Adrenal gland (tissue), 12 donors: Measurements from ENCODE around the gene PRPF19. TPM values are rescaled to one million over a fixed set of nuclear protein-coding genes. Genes with fewer than 3 reads are reported as not detected.

ENCODE experiments used
- DNase-seq, 7 donors: peaks; one replicate each; pipeline ENCODE4 v3.0.0-alpha.2; 2019 to 2020
- H3K27ac ChIP-seq, 5 donors: fragments of 200-600 bp; sonication (generic) in 4 of 5; 1 replicate in 3 of 5; 2 replicates in 2 of 5; pipeline versions ENCODE4 v1.5.1 to v1.8.0; 2016 to 2020; ENCODE audit warnings: mild to moderate bottlenecking in 1 of 5
- H3K27me3 ChIP-seq: fragments of 200-600 bp; 2 replicates; pipeline ENCODE4 v1.8.0; 2021
- H3K36me3 ChIP-seq, 2 donors: fragments of 200-600 bp; replicated peaks in 1 of 2; 1 replicate in 1 of 2; 2 replicates in 1 of 2; pipeline versions ENCODE4 v1.5.1 to v1.8.0; 2018 to 2022
- H3K4me1 ChIP-seq, 2 donors: fragments of 200-600 bp; replicated peaks in 1 of 2; 1 replicate in 1 of 2; 2 replicates in 1 of 2; pipeline versions ENCODE4 v1.5.1 to v1.8.0; 2018 to 2021
- H3K4me3 ChIP-seq, 4 donors: fragments of 200-600 bp; sonication (generic) in 3 of 4; one replicate each; pipeline ENCODE4 v1.5.1; 2016 to 2018
- H3K9me3 ChIP-seq, 3 donors: fragments of 200-600 bp; sonication (generic) in 1 of 3; replicated peaks in 1 of 3; 1 replicate in 2 of 3; 2 replicates in 1 of 3; pipeline versions ENCODE4 v1.5.1 to v1.8.0; 2016 to 2021
- CTCF ChIP-seq, 6 experiments: fragments of 450-650 bp in 4 of 6; fragments of 200-600 bp in 2 of 6; sonication (generic) in 1 of 6; IDR thresholded peaks; 1 replicate in 5 of 6; 2 replicates in 1 of 6; pipeline versions ENCODE4 v1.5.1 to v1.8.0; 2016 to 2021; ENCODE audit warnings: antibody characterized with exemption in 6 of 6, mild to moderate bottlenecking in 2 of 6, moderate library complexity in 1 of 6
- POLR2A ChIP-seq, 2 donors: fragments of 450-650 bp; IDR thresholded peaks; one replicate each; pipeline ENCODE4 v1.6.1; 2017; ENCODE audit warnings: antibody characterized with exemption in 2 of 2, mild to moderate bottlenecking in 2 of 2, moderate library complexity in 1 of 2
- WGBS, 4 donors: extraction: QIAGEN DNeasy Blood & Tissue Kit in 2 of 4; methylation state at CpG; one replicate each; pipeline versions ENCODE4 v1.1.5 to v1.1.7; 2013 to 2017; 5-methylcytosine and 5-hydroxymethylcytosine counted together
- intact Hi-C, 2 donors: fragments of 100-400 bp; cut with DNase I; formaldehyde crosslinking; loops; one replicate each; pipeline versions ENCODE4 v1.14.1 to v1.15.0; 2022 to 2023
- polyA plus RNA-seq, 3 donors: library from polyadenylated mRNA; stranded (reverse); fragments of 200-250 nt in 2 of 3; fragments of 350-450 nt in 1 of 3; fragmentation: Illumina TruSeq in 1 of 3; extraction: RNeasy Lipid Tissue Mini Kit (QIAGEN cat#74804) in 1 of 3; gene quantifications; one replicate each; pipeline ENCODE4 v1.2.3, GENCODE V29; 2013 to 2014
- total RNA-seq, 9 donors: library from RNA; depleted of rRNA in 4 of 9; stranded (reverse); fragments of >200 nt in 4 of 9; fragments of 120-200 nt in 1 of 9; fragmentation: NEBNext Ultra II Directional in 1 of 9; extraction: Animal tissue kit (Norgen Biotek cat#: 25700) in 1 of 9; gene quantifications; one replicate each; pipeline versions ENCODE4 v1.1.0 to v1.2.4, GENCODE V29; 2013 to 2023
- donor health status: healthy with polysubstance abuse.
- donor health status: Bipolar disorder and iron deficiency.
- donor health status: DM: yes; HTN: yes; CAD: no.
- donor health status: DM: no; HTN: no; CAD: no.
- donor health status: DM: no; HTN: no; CAD: no.
- donor health status: DM: yes; HTN: yes; CAD: no.

The PRPF19 gene
- total and polyA plus RNA-seq, 12 donors = 45.5 to 129 (median 100.0) TPM

DNA sequence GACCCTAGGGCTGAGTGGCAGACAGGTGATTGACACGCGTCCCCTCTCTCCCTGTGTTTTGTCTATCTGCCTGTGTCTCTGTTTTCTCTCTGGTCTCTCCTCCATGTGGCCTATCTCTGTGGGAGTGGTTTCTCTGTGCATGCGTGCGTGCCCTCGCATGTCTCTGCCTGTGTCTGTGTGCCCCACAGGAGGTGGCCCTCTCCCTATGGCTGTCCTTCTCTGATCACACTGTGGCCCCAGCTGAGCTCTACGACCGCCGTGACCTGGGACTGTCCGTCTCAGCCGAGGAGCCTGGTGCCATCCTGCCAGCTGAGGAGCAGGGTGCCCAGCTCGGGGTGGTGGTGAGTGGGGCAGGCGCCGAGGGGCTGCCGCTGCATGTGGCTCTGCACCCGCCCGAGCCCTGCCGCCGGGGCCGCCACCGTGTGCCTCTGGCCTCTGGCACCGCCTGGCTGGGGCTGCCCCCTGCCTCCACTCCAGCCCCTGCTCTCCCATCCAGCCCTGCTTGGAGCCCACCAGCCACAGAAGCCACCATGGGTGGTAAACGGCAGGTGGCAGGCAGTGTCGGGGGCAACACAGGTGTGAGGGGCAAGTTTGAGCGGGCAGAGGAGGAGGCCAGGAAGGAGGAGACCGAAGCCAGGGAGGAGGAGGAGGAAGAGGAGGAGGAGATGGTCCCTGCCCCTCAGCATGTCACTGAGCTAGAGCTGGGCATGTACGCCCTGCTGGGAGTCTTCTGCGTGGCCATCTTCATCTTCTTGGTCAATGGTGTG, 29.5 kb upstream of the PRPF19 start:
- intact Hi-C loops = no loop called here
- Histone ChIP-seq H3K27ac (no peak overlapping the region), H3K36me3 (peaks cover 0 to 7% of the 10 kb centered on the region in 2 donors), H3K4me3 (no peak overlapping the region), H3K4me1 (no peaks in the 10 kb centered on the region), H3K27me3 (no peaks in the 10 kb centered on the region), H3K9me3 (no peaks in the 10 kb centered on the region)
- WGBS, 4 donors = 90 to 96% (median 92%) methylated on average over 13 to 27 of the region's 27 CpGs
- no peak for DNase-seq
- TF ChIP-seq CTCF (IDR thresholded peaks at IDR 0.05) = no peak
- no peak for TF ChIP-seq POLR2A (IDR thresholded peaks at IDR 0.05)

DNA sequence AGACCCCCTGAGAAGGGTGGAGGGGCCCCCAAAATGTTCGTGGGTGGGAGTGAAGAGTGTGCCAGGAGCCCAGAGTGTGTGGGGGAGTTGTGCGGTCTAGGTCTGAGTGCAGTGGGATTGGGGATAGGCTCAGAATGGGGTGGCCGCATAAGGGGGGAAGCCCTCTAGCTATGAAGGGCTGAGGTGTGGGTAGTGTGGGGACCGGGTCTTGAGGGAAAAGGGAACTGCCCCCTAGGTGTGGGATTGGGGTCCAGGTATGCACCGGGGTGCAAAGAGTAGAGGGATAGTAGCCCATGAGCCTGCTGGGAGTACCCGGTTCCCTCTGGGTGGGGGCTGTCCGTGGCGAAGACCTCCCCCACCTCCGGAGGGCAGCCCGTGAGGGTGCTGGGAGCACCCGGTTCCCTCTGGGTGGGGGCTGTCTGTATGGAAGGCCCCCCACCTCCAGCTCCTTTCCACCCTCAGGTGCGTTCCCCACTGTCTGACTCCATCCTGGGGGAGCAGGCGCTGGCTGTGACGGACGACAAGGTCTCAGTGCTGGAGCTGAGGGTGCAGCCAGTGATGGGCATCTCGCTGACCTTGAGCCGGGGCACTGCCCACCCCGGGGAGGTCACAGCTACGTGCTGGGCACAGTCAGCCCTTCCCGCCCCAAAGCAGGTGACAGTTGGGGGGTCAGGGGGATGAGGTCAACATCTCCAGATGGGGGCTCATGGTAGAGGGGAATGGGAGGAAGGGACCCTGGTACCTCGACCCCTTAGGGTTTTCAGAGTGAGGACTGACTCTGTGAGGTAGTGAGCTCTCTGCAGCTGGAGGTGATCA, 28.6 kb upstream of the PRPF19 start:
- no peak for DNase-seq
- no peak overlapping the region for H3K4me3 ChIP-seq
- intact Hi-C loops = no loop called here
- TF ChIP-seq POLR2A (IDR thresholded peaks at IDR 0.05) = no peak
- TF ChIP-seq CTCF (IDR thresholded peaks at IDR 0.05) = no peak
- H3K27ac ChIP-seq = no peak overlapping the region
- H3K27me3 ChIP-seq = no peaks in the 10 kb centered on the region
- H3K4me1 ChIP-seq = no peaks in the 10 kb centered on the region
- 78 to 86% (median 83%) methylated on average over 12 to 21 of the region's 21 CpGs for WGBS, 4 donors
- no peaks in the 10 kb centered on the region for H3K9me3 ChIP-seq
- H3K36me3 ChIP-seq = peaks cover 0 to 3% of the 10 kb centered on the region in 2 donors

DNA sequence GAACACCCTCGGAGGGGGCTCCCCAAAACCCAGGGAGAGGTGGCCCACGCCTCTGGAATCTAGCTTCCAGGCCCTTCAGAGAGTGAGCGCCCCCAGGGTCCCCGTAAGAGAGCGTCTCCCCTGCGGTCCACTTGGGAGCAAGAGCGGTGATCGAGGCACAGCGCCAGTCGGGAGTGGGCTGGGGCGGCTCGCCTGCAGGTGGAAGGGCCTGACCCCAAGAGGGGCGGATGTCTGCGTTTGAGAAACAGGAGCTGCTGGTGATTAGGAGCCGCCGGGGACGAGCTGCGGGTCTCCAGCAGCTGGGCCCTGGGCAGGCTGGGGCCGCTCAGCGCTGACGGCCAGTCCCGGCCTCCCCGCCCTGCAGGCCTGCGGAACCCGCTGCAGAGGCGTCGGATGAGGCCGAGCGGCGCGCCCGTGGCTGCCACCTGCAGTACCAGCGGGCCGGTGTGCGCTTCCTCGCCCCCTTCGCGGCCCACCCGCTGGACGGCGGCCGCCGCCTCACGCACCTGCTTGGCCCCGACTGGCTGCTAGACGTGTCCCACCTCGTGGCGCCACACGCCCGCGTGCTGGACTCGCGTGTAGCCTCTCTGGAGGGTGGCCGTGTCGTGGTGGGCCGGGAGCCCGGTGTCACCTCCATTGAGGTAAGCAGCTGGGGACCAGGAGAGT, 27.9 kb upstream of the PRPF19 start:
- Histone ChIP-seq H3K9me3 (no peaks in the 10 kb centered on the region), H3K27me3 (no peaks in the 10 kb centered on the region), H3K36me3 (no peaks in the 10 kb centered on the region), H3K27ac (no peak overlapping the region), H3K4me1 (no peaks in the 10 kb centered on the region), H3K4me3 (no peak overlapping the region)
- 88 to 95% (median 95%) methylated on average over 29 to 57 of the region's 57 CpGs for WGBS, 4 donors
- DNase-seq = no peak
- TF ChIP-seq POLR2A (IDR thresholded peaks at IDR 0.05) (no peak), CTCF (IDR thresholded peaks at IDR 0.05) (no peak)
- intact Hi-C loops = no loop called here
